NCI-H774 (cell line): ENCODE data around the gene DNHD1.
"Not testable (repeated sequence)": the region's sequence is repeated elsewhere in the genome, so short reads cannot be mapped to it uniquely, and the experiment has no call there.

Source experiments
- DNase-seq: peaks from one replicate; lab custom pipeline; 2025; lab: John Stamatoyannopoulos, UW

The DNHD1 gene

DNA sequence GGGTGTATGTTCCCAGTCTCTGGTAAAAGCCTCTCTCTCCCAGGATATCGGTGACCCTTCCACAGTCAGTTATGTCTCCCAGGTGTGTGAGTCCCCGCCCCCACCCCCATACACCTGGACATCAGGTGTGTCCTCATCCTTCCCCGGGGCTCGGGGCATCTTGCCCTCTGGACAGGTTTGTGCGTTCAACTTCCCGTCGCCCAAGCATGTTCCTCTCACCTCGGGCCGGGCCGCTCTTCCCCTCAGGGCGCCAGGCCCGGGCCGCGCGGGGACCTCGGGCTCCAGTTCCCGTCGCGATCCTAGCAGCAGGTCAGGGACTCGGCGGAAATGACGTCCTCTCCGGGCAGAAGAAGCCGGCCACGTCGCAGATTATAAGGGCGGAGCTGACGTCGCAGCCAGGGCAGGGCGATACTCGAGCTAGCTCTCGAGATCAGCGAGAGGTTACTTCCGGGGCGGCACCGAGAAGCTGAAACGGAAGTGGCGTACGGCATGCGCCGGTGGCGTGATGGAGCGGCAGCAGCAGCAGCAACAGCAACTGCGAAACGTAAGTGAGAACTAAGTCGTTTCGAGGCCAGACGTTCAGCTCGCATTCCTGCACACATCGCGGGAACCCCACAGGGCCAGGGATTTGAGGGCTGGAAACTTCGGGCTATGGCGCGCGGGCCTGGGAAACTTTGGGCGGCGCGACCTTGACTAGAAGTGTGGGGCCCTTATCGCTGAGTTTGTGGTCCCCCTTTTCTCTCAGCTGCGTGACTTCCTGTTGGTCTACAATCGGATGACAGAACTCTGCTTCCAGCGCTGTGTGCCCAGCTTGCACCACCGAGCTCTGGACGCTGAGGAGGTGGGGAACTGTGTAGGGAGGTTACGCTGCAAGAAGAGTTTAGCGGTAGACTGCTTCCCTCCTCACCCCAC, 15.8 kb upstream of the DNHD1 start, which contains the start of the genes ARFIP2 and TIMM10B:
Gene ARFIP2 (minus strand): TSS at position 320 of the 912 bp plus-strand sequence. CDS start 910 bp downstream, outside the sequence.
Gene TIMM10B (plus strand): TSS at position 490 of the 912 bp plus-strand sequence. CDS start 16 bp downstream, at position 506.
- peak; percentile 97 for DNase-seq

DNA sequence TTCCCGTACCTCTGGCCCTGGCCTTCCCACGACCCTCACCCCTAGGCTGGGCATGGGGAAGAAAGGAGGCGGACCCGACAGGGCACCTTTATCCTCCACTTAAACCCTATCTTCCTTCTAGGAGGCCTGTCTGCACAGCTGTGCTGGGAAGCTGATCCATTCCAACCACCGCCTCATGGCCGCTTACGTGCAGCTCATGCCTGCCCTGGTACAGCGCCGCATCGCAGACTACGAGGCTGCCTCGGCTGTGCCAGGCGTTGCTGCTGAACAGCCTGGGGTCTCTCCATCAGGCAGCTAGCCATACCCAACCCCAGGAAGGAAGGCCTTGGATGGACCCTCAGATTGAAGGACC, 15.2 kb upstream of the DNHD1 start:
- DNase-seq, result no peak

DNA sequence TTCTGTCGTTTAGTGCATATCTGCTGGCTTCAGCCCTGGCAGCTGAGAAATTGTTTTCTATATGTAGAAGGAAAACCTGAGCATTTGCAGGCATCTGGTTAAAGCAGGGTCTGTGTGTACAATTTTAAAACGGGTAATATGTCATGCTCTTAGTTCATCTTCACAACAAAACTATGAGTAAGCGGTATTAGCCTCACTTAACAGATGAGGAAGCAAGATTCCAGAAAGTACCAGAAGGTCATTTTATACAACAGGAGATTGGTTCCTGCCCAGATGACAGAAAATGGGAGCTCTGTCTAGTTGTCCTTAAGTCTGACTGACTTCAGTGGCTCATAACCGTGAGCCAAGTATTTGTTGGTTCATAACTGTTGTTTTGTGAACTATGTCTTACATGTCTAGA, 14.6 kb upstream of the DNHD1 start:
- DNase-seq, result no peak

DNA sequence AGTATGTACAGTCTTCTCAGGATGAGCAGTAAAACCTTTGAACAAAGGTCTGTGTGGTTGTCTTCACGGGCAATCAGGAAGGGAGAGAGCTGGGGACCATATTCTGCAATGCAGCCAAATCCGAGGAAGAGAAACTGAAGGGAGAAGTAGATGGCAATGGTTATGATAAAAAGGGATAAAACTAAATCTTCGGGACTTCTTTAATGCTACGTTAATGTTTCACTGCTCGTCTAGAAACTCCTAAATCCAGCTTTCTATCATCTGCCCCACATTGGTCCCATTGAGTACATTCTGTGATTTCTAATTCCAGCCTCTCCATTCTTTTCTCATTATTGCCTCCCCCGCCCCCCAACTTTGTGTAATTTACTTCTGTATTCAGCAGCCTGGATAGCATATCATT, 14.1 kb upstream of the DNHD1 start:
- no peak for DNase-seq

DNA sequence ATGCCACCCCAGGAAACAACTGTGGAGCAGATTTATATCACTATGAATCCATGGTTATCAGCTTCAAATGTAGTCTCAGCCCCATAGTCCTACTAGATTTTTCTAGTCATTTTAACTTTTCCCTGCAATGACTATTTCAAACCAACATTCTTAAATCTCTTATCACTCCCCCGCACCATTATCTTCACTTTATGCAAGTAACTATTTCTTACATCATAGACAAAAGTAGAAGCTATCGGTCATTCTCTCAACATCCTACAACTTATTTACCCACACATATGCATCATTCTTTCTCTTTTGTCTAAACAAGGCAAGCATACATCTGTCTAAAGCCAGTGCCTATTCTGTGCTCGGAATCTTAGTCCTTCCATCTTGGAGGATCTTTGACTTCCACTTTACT, 11.4 kb upstream of the DNHD1 start:
- DNase-seq, result no peak

DNA sequence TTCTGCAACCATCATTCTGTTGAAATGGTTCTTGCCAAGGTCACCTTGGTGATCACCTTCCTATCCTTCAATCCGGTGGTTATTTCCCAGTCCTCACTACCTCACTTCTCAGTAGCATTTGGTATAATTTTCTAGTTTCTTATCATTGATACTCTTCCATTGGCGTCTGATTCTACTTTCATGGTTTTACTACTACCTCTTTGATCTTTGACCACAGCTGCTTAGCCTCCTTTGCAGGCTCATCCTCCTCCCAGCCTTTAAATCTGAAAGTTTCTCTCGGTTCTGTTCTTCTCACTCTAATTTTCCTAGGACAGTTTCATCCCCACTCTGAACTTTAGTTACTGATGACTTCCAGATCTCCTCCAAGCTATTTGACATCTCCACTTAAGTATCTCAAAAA, 10.8 kb upstream of the DNHD1 start:
- no peak for DNase-seq

DNA sequence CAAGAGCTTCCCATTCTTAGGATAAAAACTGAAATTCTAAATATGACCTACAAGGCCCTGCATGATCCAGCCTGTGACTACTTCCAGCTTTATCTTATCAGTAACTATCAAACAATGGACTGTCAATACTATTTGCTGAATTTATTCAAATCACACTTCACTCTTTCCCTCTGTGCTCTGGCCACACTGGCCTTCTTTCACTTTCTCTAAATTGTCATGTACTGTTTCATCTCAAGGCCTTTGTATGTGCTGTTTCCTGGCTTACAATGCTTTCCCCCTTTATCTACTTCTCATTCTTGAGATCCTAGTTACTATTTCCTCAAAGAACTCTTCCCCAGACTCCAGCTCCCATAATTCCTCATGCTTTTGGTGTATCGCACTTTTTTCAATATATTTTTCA, 10.1 kb upstream of the DNHD1 start:
- no peak for DNase-seq

DNA sequence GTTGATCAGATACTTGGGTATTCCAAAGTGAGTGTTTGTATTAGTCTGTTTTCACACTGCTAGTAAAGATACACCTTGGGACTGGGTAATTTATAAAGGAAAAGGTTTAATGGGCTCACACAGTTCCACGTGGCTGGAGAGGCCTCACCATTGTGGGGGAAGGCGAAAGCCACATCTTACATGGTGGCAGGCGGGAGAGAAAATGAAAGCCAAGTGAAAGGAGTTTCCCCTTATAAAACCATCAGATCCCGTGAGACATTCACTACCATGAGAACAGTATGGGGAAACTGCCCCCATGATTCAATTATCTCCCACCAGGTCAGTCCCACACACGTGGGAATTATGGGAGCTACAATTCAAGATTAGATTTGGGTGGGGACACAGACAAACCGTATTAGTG, 8.7 kb upstream of the DNHD1 start:
- no peak for DNase-seq

DNA sequence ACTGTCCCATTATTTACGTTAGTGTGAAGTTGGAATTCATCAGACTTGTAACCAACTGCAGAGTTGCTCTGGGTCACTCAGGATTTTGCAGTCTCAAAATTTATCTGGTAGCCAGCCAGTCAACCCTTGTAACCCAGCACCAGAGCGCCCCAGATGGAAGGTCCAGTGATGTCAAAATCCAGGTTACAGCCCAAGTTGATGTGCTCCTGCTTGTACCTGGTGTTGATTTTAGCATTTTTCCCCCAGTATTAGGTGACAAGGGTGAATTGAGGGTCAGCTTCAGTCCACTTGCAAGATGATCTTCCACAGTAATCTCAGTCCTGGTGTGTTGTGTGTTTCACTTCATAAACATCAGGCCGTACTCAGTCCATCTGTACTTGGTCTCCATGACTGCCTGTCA, 8.3 kb upstream of the DNHD1 start:
- no peak for DNase-seq

DNA sequence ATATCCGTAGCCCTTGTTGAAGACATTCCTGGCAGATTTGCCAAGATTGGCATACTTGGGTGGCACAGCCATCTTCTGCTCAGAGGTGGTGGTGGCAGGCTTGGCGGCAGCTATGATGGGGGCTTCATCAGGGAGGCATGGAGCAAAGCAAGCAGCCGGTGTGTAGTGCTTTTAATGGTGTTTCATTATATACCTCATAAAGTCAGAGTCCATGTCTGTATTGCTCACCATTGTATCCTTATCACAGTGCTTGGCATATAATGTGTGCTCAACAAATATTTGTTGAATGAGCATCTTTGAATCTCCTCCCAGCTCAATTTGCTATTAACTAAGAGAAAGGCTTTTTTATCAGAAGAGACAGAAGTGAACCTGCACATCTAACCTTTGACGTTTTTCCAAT, 7.8 kb upstream of the DNHD1 start:
- no peak for DNase-seq

DNA sequence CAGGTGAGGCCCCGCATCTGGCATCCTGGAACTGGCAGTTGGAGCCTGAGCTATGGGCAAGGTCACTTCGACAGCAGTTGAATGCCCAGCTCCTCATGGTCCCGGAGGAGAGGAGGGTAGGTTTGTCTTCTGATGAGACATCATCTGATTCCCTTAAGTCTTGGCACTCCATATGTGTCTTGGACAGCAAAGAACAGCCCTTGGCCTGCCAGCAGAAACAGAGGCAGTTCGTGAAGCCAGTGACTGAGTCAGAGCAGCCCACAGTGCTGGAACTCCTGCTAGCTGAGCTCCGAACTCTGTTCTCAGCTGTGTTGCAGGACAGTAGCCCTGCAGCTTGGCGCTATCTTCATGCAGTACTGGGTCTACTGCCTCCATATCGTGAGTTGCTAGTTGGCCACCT, 1.0 kb downstream of the DNHD1 start:
- DNase-seq, result no peak

DNA sequence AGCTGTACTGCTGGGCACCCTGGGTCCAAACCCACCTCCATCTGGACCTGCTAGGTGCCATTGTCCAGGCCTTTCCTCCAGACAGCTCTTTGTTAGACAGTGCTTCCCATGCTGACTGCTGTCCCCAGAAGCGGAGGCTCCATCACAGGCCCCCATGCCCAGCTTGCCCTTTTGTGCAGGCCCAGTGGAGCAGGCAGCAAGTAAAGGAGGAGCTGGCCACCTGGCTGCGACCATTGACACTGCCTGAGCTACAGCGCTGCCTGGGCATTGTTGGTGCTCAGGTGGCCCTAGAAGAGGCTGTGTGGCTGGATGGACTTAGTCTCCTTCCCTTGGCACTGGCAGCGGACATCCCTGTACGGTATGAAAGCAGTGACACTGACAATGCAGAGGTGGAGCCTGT, 1.5 kb downstream of the DNHD1 start:
- DNase-seq, result no peak

DNA sequence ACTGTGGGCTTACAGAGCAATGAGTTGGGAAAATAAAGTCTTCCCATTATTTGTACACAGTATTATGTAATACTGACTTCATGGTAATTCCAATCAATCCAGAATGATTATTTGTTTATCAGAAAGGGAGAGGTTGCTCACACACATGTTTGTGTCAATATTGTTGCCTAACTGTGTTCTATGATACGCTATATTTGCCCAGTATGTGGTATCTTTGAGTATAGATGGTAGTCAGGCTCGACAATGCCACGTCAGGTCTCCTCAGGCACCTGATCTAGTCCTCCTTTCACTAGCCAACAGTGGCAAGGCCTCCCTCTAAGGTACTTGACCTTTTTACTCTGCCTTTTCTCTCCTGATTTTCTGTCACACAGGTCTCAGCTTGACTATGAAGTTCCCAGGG, 5.3 kb downstream of the DNHD1 start:
- no peak for DNase-seq

DNA sequence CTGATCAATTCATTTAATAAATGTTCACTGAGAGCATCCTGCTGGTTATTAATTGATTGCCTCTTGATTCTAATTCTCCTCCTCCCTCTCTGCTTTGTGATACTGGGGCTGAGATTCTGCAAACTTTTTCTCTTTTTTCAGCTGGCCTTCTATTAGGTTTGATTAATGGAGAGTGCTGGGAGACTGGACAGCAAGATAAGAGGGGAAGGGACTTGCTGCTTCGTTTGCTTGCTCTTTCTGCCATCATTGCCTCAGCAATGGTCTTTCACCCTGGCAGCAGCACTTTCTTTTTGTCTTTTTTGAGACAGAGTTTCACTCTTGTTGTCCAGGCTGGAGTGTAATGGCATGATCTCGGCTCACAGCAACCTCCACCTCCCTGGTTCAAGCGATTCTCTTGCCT, 7.1 kb downstream of the DNHD1 start:
- DNase-seq, result no peak

DNA sequence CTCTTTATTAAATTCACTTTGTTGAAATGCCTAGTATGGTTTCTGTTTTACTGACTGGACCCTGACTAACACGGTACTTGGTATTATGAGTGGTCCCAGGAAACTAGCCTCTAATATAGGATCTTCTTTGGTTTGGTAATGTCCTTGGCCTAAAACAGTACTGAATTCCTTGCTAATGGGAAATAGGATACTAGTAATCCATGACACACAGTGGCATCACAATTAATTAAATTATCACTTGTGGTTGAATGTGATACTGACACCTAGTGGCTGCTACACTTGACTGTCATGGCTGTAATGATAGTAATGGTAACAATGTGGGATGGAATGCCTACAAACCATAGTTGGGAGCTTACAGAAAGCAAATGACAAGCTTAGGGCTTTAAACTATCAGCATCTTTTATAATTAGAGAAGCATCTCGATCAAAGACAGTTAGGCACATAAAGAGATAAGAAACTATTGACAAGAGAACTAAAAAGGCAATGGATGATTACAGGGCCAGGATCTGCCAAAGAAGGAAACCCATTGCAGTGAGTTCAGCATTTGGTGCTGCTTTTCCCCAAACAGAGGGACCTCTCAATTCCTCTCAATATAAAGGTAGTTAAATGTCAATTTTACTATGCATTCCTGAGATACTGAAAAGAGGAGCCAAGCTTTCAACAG, 8.6 kb downstream of the DNHD1 start:
- peak; percentile 1 for DNase-seq

DNA sequence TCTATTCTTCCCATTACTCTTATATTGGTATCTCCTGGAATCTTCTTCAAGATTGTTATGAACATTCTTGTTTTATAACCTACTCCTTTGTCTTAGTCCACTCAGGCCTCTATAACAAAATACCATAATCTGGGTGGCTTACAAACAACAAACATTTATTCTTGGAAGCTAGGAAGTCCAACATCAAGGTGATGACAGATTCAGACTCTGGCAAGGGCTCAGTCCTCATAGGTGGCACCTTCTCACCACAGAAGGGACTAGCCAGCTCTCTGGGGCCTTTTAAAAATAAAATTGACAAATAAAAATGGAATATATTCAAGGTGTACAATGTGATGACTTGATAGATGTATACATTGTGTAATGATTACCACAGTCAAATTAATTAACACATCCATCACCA, 19.8 kb downstream of the DNHD1 start:
- DNase-seq, result no peak

DNA sequence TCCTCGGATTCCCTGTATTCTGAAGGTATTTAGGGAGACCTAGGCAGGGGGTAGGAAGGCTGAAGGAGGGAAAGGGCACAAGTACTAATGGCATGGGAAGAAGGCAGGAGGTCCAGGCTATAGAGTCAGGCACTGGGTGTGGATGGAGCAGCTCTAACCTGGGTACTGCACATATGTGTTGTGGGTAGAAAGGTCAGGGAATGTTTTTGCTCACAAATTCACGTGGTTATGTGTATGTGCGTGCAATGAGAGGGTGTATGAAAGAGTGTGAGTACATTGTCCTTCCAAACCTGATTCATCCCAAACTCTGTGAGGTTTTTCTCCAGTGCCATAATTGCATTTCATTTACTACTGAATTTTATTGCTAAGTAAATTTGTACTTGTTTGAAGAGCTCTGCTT, 23.2 kb downstream of the DNHD1 start:
- no peak for DNase-seq

DNA sequence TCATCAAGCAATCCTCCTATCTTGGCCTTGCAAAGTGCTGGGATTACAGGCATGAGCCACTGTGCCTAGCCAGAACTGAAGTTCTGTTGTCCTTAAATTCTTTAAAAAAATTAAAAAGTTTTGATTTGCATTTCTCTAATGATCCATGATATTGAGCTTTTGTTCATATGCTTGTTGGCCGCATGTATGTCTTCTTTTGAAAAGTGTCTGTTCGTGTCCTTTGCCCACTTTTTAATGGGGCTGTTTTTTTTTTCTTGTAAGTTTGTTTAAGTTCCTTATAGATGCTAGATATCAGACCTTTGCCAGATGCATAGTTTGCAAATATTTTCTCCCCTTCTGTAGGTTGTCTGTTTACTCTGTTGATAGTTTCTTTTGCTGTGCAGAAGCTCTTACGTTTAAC, 24.9 kb downstream of the DNHD1 start:
- DNase-seq, result not testable (repeated sequence)

DNA sequence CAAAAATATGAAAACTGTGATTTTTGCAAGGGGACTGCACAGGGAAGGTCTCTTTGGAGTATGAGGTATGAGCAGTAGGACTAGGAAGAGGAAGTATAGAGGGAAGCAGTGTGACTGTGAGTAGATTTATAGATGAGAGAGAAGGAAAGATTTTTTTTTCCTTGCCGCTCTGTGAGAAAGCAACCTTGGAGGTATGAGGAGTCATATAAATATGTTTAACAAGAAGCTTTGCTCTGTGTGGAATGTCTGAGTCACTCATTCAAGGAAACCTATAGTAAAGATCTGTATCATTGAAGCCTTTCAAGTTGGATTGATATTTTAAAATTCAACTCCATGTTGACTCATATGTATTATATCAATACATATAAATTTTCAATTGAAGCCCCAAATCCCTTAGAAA, 26.2 kb downstream of the DNHD1 start:
- no peak for DNase-seq

DNA sequence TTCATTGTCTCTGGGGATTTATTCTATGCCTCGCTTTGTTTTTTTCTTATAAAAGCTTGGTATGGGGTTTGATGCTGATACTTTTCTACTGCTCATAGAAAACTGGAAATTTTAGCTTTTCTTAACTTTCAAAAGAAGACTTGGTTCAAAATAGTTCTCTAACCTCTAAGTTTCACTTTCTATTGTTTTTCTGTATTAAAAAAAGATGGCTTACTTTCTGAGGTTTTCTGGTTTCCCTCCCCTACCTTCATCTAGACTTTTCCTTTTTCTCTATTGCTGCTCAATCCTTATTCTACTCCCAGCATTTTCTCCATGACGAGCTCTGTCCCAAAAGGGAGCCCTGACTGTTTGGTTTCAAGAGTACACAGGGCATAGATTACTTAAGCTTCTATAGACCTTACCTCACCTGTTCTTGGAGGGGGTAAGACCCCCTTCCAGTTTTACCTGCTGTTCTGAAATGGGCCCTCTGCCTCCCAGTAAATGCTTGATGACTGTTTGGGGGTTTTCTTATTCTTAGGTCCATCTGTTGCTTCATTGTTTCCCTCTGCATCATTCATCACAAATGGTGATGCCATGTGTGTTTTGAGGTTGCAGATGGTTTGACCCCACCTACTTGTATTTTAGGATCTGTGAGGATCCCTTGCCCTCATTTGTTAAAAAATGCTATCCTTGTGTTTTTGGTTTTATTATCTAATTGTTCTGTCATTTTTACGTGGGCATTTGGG, 29.5 kb downstream of the DNHD1 start:
- DNase-seq, result no peak

DNA sequence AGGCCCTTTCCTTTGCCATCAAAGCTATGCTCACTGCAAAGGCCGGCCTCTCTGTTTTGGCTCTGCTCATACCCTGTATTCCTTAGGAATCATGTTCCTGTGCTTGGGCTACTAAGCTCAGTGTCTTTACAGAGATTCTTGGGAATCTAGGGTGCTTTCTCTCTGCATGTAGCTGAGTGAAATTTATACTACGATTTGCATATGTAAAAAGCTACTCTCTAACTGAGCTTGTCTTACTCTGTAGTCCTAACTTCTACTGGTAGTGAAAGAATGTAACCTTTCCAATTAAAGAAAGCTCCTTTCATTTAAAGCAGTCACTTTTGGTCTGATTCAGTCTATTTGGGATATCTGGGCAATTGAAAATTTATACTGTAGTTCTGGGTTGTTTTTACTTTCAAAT, 32.2 kb downstream of the DNHD1 start:
- no peak for DNase-seq

DNA sequence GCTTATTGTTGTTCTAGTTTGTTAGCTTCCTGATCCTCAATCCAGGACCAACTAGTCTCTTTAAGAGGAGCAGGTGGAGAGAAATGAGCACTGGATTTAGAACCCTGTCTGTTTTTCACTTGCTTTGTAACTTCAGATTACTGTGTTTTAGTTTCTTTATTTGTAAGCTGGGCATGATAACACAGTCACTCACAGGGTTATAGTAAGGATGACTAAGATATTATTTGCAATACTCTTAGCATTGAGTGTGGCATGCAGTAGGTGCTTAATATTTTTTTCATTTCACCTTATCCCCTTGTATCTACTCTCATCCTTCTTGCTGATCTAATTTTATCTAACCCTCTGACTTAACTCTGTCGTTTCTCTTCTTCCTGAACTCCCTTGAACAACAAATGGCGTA, 33.8 kb downstream of the DNHD1 start:
- DNase-seq, result no peak

DNA sequence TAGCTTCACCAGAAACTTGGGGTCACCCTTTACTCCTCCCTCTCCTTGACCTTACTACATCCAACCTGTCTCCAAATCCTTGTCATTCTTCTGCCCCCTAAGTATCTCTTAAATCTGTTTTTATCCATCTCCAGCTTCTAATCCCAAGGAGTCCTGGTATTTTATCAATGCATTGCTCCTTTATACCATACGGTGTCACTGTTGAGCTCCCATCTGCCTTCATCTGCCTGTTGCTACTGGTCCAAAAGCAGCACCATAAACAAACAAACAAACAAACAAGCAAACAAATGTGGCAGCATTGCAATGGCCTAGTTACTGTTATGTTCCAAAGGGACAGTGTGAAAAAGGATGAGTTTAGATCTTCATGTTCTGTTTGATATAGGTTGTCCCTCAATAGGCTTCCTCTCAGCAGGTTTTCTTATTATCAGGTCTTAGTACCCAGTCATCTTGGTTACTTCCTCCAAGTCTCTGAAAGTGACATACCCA, 34.2 kb downstream of the DNHD1 start:
- DNase-seq, result no peak
